ENCODE results near the gene SLX4.
"Not testable (repeated sequence)": the region's sequence is repeated elsewhere in the genome, so short reads cannot be mapped to it uniquely, and the experiment has no call there.

The SLX4 gene

GRCh38 chr16:3611146-3611975 is at the start of gene SLX4:
Gene SLX4, minus strand, starts transcription at chr16:3611606. Its CDS starts 2,642 bp downstream, at chr16:3608964.
- DNase-seq, result peak; percentile 78

- DNase-seq, result no peak
These were observed 47.8 kb upstream of the SLX4 start for GRCh38 chr16:3659251-3659650.

GRCh38 chr16:3656491-3657468 is 45.4 kb upstream of the SLX4 start:
- DNase-seq, result no peak

GRCh38 chr16:3656160-3656490 is 44.7 kb upstream of the SLX4 start:
- DNase-seq, result not testable (repeated sequence)

GRCh38 chr16:3655396-3656159 is 44.2 kb upstream of the SLX4 start:
- no peak for DNase-seq

GRCh38 chr16:3655030-3655395 is 43.6 kb upstream of the SLX4 start:
- no peak for DNase-seq

- DNase-seq, result no peak
These were observed 43.0 kb upstream of the SLX4 start, which contains the start of gene DNASE1 for GRCh38 chr16:3654249-3654991. Gene DNASE1, plus strand, starts transcription at chr16:3654691. Its CDS starts 683 bp downstream, at chr16:3655374.

- no peak for DNase-seq
These were observed 41.2 kb upstream of the SLX4 start for GRCh38 chr16:3652373-3653195.

GRCh38 chr16:3651461-3652372 is 40.3 kb upstream of the SLX4 start:
- DNase-seq, result no peak

GRCh38 chr16:3650631-3651265 is 39.3 kb upstream of the SLX4 start:
- no peak for DNase-seq

- DNase-seq, result no peak
These were observed 35.0 kb upstream of the SLX4 start for GRCh38 chr16:3646348-3646920.

- DNase-seq, result no peak
These were observed 34.3 kb upstream of the SLX4 start for GRCh38 chr16:3645504-3646347.

GRCh38 chr16:3645108-3645503 is 33.7 kb upstream of the SLX4 start:
- DNase-seq, result no peak

- no peak for DNase-seq
These were observed 31.8 kb upstream of the SLX4 start for GRCh38 chr16:3643095-3643730.

GRCh38 chr16:3642397-3643094 is 31.1 kb upstream of the SLX4 start:
- DNase-seq, result no peak

- DNase-seq, result no peak
These were observed 30.5 kb upstream of the SLX4 start for GRCh38 chr16:3641801-3642396.

All from amniotic stem cell (primary cell).